PC-9 (cell line): ENCODE data around the gene SND1.

ENCODE experiments used
- EZH2 ChIP-seq: fragments of 200-600 bp; sonication (generic); IDR thresholded peaks from 2 replicates; pipeline ENCODE4 v1.8.0; 2017; ENCODE audit warnings: antibody characterized with exemption, low read depth
- TF ChIP-seq, protein P1 (sequence below): fragments of 200-600 bp; sonication (generic); conservative IDR thresholded peaks from 2 replicates; pipeline ENCODE4 v1.6.1; 2017; ENCODE audit warnings: mixed run types, antibody characterized with exemption, mild to moderate bottlenecking, moderate library complexity

DNA sequence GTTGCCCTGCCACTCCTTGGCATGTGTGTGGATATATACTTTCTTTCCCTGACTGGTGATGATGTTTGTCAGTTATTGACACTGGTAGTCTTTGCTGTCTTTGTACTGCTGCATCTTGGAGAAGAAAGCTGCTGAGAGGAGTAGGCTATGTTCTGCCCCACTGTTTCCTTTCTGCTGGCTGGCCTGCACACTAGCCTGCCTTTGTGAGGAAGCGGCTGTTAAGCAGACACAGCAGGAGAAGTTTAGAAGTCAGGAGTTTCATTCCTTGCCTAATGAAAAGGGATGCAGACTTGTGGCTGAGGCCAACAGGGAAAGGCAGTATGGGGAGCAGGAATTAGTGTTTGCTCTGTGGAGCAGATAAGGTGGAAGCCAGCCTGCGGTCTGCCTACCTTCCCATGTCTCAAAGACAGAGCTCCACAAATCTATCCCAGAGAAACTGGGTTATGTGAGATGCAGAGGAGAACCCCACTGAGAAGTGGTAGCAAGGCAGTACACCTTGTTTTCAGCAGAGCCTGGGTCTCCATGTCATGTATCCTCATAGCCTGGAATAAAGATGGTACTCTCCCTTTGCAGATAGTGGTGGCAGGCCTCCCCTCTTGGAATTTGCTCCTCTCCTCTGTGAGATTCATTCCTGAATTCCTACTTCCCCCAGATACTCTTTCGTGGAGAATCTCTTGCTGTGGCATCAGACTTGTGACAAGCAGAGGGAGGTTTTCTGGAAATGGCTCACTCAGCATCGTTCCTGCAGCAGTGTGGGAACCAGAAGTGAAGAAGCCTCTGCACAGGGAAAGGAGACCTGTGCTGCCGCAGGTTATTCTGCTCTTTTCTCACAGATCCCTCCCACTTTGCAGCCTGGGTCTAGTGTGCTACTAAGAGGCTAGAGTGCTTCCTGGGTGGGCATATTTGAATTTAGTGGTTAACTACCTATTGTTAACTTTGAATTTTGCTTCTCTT is 249.0 kb downstream of the SND1 start:
- TF ChIP-seq, protein P1, sequence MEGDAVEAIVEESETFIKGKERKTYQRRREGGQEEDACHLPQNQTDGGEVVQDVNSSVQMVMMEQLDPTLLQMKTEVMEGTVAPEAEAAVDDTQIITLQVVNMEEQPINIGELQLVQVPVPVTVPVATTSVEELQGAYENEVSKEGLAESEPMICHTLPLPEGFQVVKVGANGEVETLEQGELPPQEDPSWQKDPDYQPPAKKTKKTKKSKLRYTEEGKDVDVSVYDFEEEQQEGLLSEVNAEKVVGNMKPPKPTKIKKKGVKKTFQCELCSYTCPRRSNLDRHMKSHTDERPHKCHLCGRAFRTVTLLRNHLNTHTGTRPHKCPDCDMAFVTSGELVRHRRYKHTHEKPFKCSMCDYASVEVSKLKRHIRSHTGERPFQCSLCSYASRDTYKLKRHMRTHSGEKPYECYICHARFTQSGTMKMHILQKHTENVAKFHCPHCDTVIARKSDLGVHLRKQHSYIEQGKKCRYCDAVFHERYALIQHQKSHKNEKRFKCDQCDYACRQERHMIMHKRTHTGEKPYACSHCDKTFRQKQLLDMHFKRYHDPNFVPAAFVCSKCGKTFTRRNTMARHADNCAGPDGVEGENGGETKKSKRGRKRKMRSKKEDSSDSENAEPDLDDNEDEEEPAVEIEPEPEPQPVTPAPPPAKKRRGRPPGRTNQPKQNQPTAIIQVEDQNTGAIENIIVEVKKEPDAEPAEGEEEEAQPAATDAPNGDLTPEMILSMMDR: no peak
- no peak for TF ChIP-seq EZH2
